ENCODE measurements around the gene MSTN. TPM values are rescaled to one million over a fixed set of nuclear protein-coding genes. Genes with fewer than 3 reads are reported as not detected.

Gene MSTN
- not detected in 5 replicates for total RNA-seq (2022; extraction: Qiagen RNA extraction; ENCODE audit: low read depth)

GRCh38 chr2:190062601-190063000 lies at the start of gene MSTN:
Gene MSTN, minus strand, starts transcription at chr2:190062729. Its CDS starts 133 bp downstream, at chr2:190062596.

Data from A549 treated with RU486 at 1 μM for 4 hours (cell line).